ENCODE measurements around the gene SDCCAG8. TPM values are rescaled to one million over a fixed set of nuclear protein-coding genes. Genes with fewer than 3 reads are reported as not detected.

SDCCAG8 gene
- polyA plus RNA-seq, 1 donor = 35.0 TPM

DNA sequence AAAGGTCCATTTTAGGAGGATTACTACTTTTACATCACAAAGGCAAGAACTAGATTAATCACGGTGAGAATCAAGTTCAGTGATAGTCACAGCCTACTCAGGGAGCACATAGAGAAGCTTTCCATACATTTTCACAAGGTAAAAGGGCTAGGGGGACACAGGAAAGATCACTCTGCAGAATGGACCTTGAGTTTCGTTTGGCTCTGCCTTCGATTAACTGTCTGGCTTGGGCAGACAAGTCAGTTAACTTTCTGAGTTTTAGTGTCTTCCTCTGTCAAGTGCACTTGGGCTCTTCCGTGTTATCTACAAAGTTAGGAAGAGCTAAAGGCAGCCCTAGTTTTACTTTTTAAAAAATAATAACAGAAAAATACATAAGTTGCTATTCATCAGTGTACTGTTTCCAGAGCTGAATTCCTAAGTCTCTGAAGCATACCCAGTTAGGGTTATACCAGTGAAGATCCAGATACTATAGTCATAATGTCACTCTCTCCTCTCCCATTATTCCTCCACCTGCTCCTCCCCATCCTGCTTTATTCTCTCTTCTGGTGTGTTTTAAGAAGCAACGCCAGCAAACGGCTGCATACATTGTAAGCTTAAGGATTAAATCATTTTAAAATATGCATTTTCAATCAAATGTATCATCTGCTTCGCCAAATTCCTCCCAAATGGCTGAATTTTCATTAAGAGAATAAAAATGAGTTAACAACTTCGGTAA is 2.5 kb upstream of the SDCCAG8 start:
- Histone ChIP-seq H3K27ac (ENCODE audit: low read length) (peak overlapping the region; percentile 82), H3K4me3 (ENCODE audit: low read length) (peak overlapping the region; percentile 69), H3K4me1 (ENCODE audit: control insufficient read depth, insufficient read depth, low read length) (peaks cover 9% of the 10 kb centered on the region), H3K36me3 (ENCODE audit: control insufficient read depth, insufficient read depth, low read length) (no peaks in the 10 kb centered on the region), H3K27me3 (ENCODE audit: control insufficient read depth, insufficient read depth, low read length) (no peaks in the 10 kb centered on the region), H3K9me3 (ENCODE audit: control insufficient read depth, low read depth, low read length) (no peaks in the 10 kb centered on the region)
- DNase-seq = peak in 1 of 2 donors; percentile 11
- WGBS (ENCODE audit: insufficient coverage, low lambda C conversion rate) = 12% methylated on average over 3 of the region's 8 CpGs

DNA sequence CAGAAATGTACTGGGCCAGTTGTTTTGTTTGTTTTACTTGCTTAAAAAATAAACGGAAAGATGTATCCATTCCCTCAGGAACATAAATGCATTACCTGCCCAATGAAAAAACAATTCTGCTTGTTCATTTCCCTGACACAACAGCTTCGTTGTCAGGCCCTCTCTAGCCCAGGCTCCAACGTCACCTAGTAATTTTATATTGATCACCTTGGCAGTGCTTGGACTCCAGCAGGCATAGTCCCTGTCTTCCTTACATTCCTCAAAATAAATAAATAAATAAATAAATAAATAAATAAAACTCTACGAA is 2.0 kb upstream of the SDCCAG8 start:
- H3K4me3 ChIP-seq (ENCODE audit: low read length) = peak overlapping the region; percentile 69
- no peaks in the 10 kb centered on the region for H3K9me3 ChIP-seq (ENCODE audit: control insufficient read depth, low read depth, low read length)
- H3K4me1 ChIP-seq (ENCODE audit: control insufficient read depth, insufficient read depth, low read length) = peaks cover 9% of the 10 kb centered on the region
- H3K27ac ChIP-seq (ENCODE audit: low read length) = peak overlapping the region; percentile 82
- 6% methylated on average over 2 of the region's 4 CpGs for WGBS (ENCODE audit: insufficient coverage, low lambda C conversion rate)
- H3K27me3 ChIP-seq (ENCODE audit: control insufficient read depth, insufficient read depth, low read length) = no peaks in the 10 kb centered on the region
- no peaks in the 10 kb centered on the region for H3K36me3 ChIP-seq (ENCODE audit: control insufficient read depth, insufficient read depth, low read length)
- DNase-seq = no peak

DNA sequence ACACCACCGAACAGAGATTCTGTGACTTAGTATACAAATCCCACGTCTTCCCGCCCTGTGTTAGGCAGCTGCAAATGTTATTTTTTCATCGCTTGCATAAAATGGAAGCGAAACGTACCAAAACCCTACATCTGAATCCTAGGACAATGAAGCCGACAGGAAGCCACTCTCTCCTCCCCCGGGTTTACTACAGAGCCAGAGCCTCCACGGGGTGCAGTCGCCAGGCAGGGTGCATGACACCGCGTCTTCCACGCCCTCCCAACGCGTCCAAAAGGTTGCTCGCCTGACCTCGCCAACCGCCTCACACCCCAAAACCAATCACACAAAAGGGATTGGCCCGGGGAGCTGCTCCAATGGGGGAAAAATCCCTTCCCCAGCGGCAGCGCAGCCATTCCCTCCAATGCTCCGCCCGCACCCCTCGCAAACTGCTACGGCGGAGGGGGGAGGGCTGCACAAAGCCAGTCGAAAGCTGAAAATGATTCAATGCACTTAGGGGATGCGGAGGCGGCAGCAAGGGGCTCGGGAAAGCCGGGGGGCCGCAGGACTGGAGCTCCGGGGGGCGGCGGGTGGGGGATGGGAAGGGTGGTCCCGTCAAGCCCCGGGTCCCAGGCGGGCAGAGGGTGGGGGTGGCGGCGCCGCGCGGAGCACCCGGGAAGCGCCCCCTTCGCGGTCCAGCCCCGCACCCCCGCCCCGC is 1.5 kb upstream of the SDCCAG8 start:
- Histone ChIP-seq H3K27ac (ENCODE audit: low read length) (peak overlapping the region; percentile 87), H3K4me1 (ENCODE audit: control insufficient read depth, insufficient read depth, low read length) (peaks cover 9% of the 10 kb centered on the region), H3K36me3 (ENCODE audit: control insufficient read depth, insufficient read depth, low read length) (no peaks in the 10 kb centered on the region), H3K27me3 (ENCODE audit: control insufficient read depth, insufficient read depth, low read length) (no peaks in the 10 kb centered on the region), H3K9me3 (ENCODE audit: control insufficient read depth, low read depth, low read length) (no peaks in the 10 kb centered on the region), H3K4me3 (ENCODE audit: low read length) (peak overlapping the region; percentile 69)
- WGBS (ENCODE audit: insufficient coverage, low lambda C conversion rate) = no CpG with 5 or more reads among the region's 50 CpGs
- DNase-seq = peak; percentile 40 to 64

DNA sequence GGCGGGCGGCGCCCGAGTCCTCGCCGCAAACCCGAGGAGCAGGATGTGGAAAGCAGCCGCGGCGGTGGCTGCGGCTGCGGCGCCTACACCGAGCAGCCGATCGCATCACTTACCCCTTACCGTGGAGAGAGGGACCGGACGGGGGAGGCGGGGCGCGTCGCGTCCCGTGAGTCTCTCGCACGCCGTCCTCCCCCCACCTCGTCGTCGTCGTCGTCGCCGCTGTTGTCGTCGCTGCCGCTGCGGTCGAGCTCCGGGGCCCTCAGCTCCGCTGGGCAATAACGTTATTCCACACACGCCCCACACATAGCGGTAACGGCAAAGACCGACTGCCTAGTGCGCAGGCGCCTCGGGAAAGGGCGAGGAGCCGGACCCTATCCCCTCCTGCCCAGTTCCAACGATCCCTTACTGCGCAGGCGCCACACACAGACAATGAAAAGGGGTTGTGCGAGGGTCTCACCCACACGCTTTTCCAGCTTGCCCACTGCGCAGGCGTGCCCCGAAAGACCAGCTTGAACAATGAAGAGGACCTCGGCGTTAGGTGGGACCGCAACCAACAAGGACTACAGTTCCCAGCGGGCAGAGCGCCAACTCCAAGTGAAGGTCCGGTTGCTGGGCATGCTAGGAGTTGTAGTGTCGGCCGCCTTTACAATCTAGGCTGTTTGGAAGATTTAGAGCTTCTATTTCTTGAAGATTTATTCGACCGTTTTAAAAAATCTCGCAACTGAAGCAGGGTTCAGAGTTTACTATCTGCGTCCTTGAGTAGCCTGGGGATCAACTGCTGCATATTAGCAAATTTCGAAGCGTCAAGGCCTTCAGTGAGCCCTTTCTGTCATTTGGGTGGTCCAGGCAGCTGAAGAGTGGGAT is 682 bp upstream of the SDCCAG8 start, which contains the start of gene CEP170:
Gene CEP170 (minus strand): TSS at position 355 of the 864 bp plus-strand sequence. CDS start 30,001 bp downstream, outside the sequence.
- Histone ChIP-seq H3K9me3 (ENCODE audit: control insufficient read depth, low read depth, low read length) (no peaks in the 10 kb centered on the region), H3K36me3 (ENCODE audit: control insufficient read depth, insufficient read depth, low read length) (no peaks in the 10 kb centered on the region), H3K4me3 (ENCODE audit: low read length) (peak within 1 kb of the TSS; percentile 69), H3K27ac (ENCODE audit: low read length) (peak within 1 kb of the TSS; percentile 87), H3K27me3 (ENCODE audit: control insufficient read depth, insufficient read depth, low read length) (no peaks in the 10 kb centered on the region), H3K4me1 (ENCODE audit: control insufficient read depth, insufficient read depth, low read length) (peaks cover 9% of the 10 kb centered on the region)
- DNase-seq = peak; percentile 95 to 97
- WGBS (ENCODE audit: insufficient coverage, low lambda C conversion rate) = no CpG with 5 or more reads among the region's 74 CpGs

DNA sequence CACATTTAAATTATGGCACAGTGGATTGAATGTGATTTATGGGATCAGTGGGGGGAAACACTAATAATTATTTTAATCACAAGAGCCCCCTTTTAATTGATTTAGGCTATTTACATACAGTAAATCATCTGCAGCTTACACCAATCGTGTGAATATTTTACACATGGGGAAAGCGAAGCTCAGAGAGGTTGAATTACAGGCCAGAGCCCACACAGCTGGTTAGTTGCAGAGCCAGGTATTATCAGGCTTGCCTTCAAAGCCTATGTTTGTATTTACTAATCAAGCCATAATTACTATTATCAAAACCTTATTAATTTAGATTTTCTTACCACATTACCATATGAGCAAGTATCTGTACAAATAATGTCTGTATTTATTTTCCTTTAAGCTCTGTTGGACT is 749 bp downstream of the SDCCAG8 start:
- Histone ChIP-seq H3K36me3 (ENCODE audit: control insufficient read depth, insufficient read depth, low read length) (no peaks in the 10 kb centered on the region), H3K9me3 (ENCODE audit: control insufficient read depth, low read depth, low read length) (no peaks in the 10 kb centered on the region), H3K4me1 (ENCODE audit: control insufficient read depth, insufficient read depth, low read length) (peaks cover 9% of the 10 kb centered on the region), H3K27ac (ENCODE audit: low read length) (peak overlapping the region; percentile 87), H3K27me3 (ENCODE audit: control insufficient read depth, insufficient read depth, low read length) (no peaks in the 10 kb centered on the region), H3K4me3 (ENCODE audit: low read length) (peak overlapping the region; percentile 69)
- DNase-seq = no peak
- no CpG with 5 or more reads among the region's 2 CpGs for WGBS (ENCODE audit: insufficient coverage, low lambda C conversion rate)

DNA sequence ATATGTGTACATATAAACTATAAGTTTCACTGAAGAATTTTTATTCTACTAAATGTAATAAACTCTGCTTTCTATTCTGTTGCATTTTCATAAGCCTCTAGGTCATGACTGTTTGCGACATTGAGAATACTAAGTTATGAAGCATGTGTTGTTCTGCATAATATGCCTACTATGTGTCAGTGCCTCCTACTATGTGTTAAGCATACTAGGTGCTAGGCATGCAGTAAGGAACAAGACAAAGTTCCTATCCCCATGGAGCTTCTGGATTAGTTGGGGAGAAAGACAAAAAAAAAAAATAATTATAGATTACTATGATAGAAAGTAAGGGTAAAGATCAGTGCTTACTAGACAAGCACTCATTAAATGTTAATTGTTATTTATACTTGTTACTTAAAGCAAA is 1.3 kb downstream of the SDCCAG8 start:
- Histone ChIP-seq H3K27me3 (ENCODE audit: control insufficient read depth, insufficient read depth, low read length) (no peaks in the 10 kb centered on the region), H3K4me1 (ENCODE audit: control insufficient read depth, insufficient read depth, low read length) (peaks cover 9% of the 10 kb centered on the region), H3K9me3 (ENCODE audit: control insufficient read depth, low read depth, low read length) (no peaks in the 10 kb centered on the region), H3K36me3 (ENCODE audit: control insufficient read depth, insufficient read depth, low read length) (no peaks in the 10 kb centered on the region), H3K4me3 (ENCODE audit: low read length) (no peak overlapping the region), H3K27ac (ENCODE audit: low read length) (no peak overlapping the region)
- DNase-seq = no peak
- WGBS (ENCODE audit: insufficient coverage, low lambda C conversion rate) = no CpG with 5 or more reads among the region's 1 CpG

DNA sequence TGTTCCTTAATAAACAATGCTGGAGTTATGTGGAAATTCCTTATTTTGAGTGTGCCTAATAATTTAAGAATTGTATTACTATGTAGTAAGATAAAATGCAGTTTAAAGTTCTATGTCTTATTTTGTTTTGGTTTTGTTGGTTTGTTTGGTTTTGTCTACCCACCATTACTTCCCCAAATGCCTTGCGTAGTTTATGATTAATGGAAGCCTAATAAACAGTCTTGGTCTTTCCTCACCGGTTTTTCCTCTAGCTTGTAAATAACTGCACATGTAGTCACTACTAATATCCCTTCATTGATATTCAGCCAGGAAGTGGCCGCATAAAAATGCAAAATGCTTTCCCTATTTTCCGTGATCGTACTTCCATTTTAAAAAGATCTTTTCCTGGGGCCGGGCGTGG is 2.9 kb downstream of the SDCCAG8 start:
- Histone ChIP-seq H3K36me3 (ENCODE audit: control insufficient read depth, insufficient read depth, low read length) (no peaks in the 10 kb centered on the region), H3K27me3 (ENCODE audit: control insufficient read depth, insufficient read depth, low read length) (no peaks in the 10 kb centered on the region), H3K4me1 (ENCODE audit: control insufficient read depth, insufficient read depth, low read length) (peaks cover 2% of the 10 kb centered on the region), H3K9me3 (ENCODE audit: control insufficient read depth, low read depth, low read length) (no peaks in the 10 kb centered on the region), H3K4me3 (ENCODE audit: low read length) (no peak overlapping the region), H3K27ac (ENCODE audit: low read length) (no peak overlapping the region)
- WGBS (ENCODE audit: insufficient coverage, low lambda C conversion rate) = 96% methylated on average over 4 of the region's 7 CpGs
- DNase-seq = no peak

DNA sequence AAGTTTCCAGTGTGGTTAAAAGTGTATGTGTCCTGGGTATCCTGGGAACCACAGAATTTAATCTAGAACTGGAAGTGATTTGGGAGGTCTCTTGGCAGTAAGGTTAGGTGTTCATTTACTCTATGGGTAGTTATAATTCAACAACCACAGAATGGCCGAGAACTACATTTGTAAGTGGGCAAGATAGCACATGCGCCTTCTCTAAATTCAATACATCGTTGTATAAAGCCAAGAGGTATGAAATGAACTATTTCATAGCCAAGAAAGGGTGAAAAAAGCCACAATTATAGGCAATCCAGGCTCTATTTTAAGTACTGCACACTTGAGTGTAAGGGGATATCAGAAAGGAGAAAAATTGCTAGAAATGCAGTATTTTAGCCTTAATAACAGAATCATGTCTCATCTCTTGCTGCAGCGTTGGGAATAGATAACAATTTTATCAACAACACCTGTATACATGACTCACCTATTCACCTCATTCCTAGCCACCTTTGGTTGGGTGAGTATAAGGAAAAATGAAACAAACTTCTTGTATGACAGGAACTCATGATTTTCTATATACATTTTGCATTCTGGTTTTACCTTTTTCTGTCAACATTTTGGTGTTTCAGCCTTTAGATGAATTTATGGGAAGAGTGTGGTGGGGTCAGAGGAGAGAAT is 4.5 kb downstream of the SDCCAG8 start:
- no peak overlapping the region for H3K27ac ChIP-seq (ENCODE audit: low read length)
- WGBS (ENCODE audit: insufficient coverage, low lambda C conversion rate) = 53% methylated on average over 3 of the region's 4 CpGs

DNA sequence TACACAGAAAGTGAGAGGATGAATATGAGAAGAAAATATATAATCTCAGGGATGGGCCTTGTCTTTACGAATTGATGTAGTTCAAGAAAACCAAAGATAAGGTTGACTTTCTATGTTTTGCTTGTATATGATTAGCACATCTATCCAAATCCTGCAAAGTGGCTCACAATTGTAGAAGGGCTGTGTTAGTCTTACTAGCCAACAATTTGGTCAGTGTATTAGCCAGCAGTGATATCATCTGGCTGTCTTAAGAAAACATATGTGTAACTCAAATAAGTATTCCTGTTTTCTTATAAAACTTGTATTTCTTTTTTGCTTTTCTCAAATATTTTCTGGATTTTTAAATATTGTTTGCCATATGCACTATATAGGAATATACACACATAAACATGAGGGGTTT is 5.5 kb downstream of the SDCCAG8 start:
- DNase-seq = no peak
- no peaks in the 10 kb centered on the region for H3K9me3 ChIP-seq (ENCODE audit: control insufficient read depth, low read depth, low read length)
- no peaks in the 10 kb centered on the region for H3K27me3 ChIP-seq (ENCODE audit: control insufficient read depth, insufficient read depth, low read length)
- H3K4me1 ChIP-seq (ENCODE audit: control insufficient read depth, insufficient read depth, low read length) = peaks cover 2% of the 10 kb centered on the region
- H3K4me3 ChIP-seq (ENCODE audit: low read length) = no peak overlapping the region
- WGBS (ENCODE audit: insufficient coverage, low lambda C conversion rate) = no CpG with 5 or more reads among the region's 1 CpG
- H3K36me3 ChIP-seq (ENCODE audit: control insufficient read depth, insufficient read depth, low read length) = peaks cover 2% of the 10 kb centered on the region
- H3K27ac ChIP-seq (ENCODE audit: low read length) = no peak overlapping the region

More for the DNA sequence above, 4.5 kb downstream of the SDCCAG8 start:
- H3K4me1 ChIP-seq (ENCODE audit: control insufficient read depth, insufficient read depth, low read length) = peaks cover 2% of the 10 kb centered on the region
- no peak for DNase-seq
- H3K4me3 ChIP-seq (ENCODE audit: low read length) = no peak overlapping the region
- H3K36me3 ChIP-seq (ENCODE audit: control insufficient read depth, insufficient read depth, low read length) = no peaks in the 10 kb centered on the region
- no peaks in the 10 kb centered on the region for H3K9me3 ChIP-seq (ENCODE audit: control insufficient read depth, low read depth, low read length)
- no peaks in the 10 kb centered on the region for H3K27me3 ChIP-seq (ENCODE audit: control insufficient read depth, insufficient read depth, low read length)

DNA sequence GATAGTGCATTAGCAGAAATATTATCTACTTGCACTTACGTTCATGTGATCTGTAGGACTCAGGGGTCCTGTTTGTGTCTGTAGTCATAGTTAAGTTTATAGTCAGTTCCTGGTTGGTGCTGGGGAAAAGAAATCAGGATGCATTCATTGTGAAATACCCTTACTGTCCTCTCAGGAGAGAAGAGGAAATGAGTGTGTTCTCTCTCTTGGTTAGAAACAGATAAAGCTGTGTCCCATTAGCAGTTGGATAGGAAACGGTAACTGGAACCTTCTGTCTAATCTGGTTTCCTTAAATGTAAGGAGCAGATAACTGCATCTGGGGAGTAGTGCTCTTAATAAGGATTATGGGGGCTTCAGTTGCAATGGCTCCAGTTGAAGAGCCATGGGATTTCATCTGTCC is 8.9 kb downstream of the SDCCAG8 start:
- Histone ChIP-seq H3K4me1 (ENCODE audit: control insufficient read depth, insufficient read depth, low read length) (no peaks in the 10 kb centered on the region), H3K36me3 (ENCODE audit: control insufficient read depth, insufficient read depth, low read length) (peaks cover 3% of the 10 kb centered on the region), H3K27me3 (ENCODE audit: control insufficient read depth, insufficient read depth, low read length) (no peaks in the 10 kb centered on the region), H3K4me3 (ENCODE audit: low read length) (no peak overlapping the region), H3K27ac (ENCODE audit: low read length) (no peak overlapping the region), H3K9me3 (ENCODE audit: control insufficient read depth, low read depth, low read length) (no peaks in the 10 kb centered on the region)
- DNase-seq = no peak
- no CpG with 5 or more reads among the region's 2 CpGs for WGBS (ENCODE audit: insufficient coverage, low lambda C conversion rate)
